WERI-Rb-1 (cell line): ENCODE results near the gene IPO8.
"Not testable (repeated sequence)": the region's sequence is repeated elsewhere in the genome, so short reads cannot be mapped to it uniquely, and the experiment has no call there.

Experiments
- DNase-seq: peaks from one replicate; pipeline ENCODE4 v3.0.0-alpha.2; 2020
- H3K27ac ChIP-seq: fragments of 250-450 bp; sonication (Bioruptor Pico); 2 replicates; pipeline ENCODE4 v1.5.1; 2020; ENCODE audit warnings: mild to moderate bottlenecking, moderate library complexity
- H3K27me3 ChIP-seq: fragments of 250-450 bp; sonication (Bioruptor Pico); 2 replicates; pipeline ENCODE4 v1.5.1; 2021; ENCODE audit warnings: mild to moderate bottlenecking, low read depth, moderate library complexity; ENCODE audit not compliant: insufficient read depth, severe bottlenecking
- H3K36me3 ChIP-seq: fragments of 250-450 bp; sonication (Bioruptor Pico); 2 replicates; pipeline ENCODE4 v1.5.1; 2020; ENCODE audit warnings: mild to moderate bottlenecking, moderate library complexity
- H3K4me3 ChIP-seq: 2 replicates; pipeline ENCODE4 v1.5.1; 2011; ENCODE audit warnings: low read depth, mild to moderate bottlenecking, control low read depth, low read length
- H3K9me3 ChIP-seq: fragments of 250-450 bp; sonication (Bioruptor Pico); 2 replicates; pipeline ENCODE4 v1.5.1; 2021; ENCODE audit warnings: mild to moderate bottlenecking, moderate library complexity; ENCODE audit not compliant: severe bottlenecking
- CTCF ChIP-seq: IDR thresholded peaks from 2 replicates; pipeline ENCODE4 v1.5.1; 2011; ENCODE audit warnings: low read depth, mild to moderate bottlenecking, control low read depth, inconsistent platforms, low read length

Gene IPO8

DNA sequence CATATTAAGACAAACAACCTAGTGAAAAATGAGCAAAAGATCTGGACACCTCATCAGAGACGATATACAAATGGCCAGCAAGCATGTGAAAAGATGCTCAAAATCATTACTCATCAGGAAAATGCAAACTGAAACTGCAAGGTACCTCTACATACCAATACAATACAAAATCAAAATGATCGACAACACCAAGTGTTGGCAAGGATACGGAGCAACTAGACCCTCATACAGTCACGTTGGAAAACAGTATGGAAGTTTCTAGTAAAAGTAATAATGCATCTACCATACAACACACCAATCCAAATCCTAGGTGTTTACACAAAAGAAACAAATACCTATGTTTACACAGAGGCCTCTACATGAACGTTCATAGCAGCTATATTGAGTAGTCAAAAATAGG, 99.9 kb downstream of the IPO8 start:
- H3K4me3 ChIP-seq, result no peak overlapping the region
- no peak for DNase-seq
- no peak for TF ChIP-seq CTCF

DNA sequence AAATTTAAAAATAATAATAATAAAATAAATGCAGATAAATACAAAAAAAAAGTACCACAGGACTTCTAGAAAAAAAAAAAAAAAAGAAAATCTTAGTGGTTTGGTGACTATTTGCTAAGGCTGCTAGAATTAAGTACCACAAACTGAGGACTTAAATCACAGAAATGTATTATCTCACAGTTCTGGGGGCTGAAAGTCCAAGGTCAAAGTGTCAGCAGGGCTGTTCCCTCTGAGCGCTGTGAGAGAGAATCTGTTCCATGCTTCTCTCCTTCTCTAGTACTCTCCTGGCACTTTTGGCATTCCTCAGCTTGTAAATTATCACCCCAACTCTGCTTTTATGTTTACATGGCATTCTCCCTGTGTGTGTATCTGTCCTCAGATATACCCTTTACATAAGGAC, 101.2 kb downstream of the IPO8 start:
- Histone ChIP-seq H3K4me3 (no peak overlapping the region), H3K27me3 (no peaks in the 10 kb centered on the region), H3K36me3 (no peaks in the 10 kb centered on the region), H3K27ac (no peak overlapping the region), H3K9me3 (no peaks in the 10 kb centered on the region)
- no peak for DNase-seq
- no peak for TF ChIP-seq CTCF

More for the DNA sequence above, 99.9 kb downstream of the IPO8 start:
- no peaks in the 10 kb centered on the region for H3K9me3 ChIP-seq
- H3K27ac ChIP-seq, result no peak overlapping the region
- no peaks in the 10 kb centered on the region for H3K36me3 ChIP-seq
- H3K27me3 ChIP-seq, result no peaks in the 10 kb centered on the region

- not testable (repeated sequence) for DNase-seq, H3K4me3 ChIP-seq, H3K36me3 ChIP-seq, H3K27me3 ChIP-seq, H3K9me3 ChIP-seq, H3K27ac ChIP-seq
These were observed 107.1 kb downstream of the IPO8 start for GRCh38 chr12:30588572-30588971.

GRCh38 chr12:30587782-30588181, 107.9 kb downstream of the IPO8 start:
- no peak overlapping the region for H3K4me3 ChIP-seq
- H3K27me3 ChIP-seq, result no peaks in the 10 kb centered on the region
- no peak for DNase-seq
- no peak for TF ChIP-seq CTCF
- no peak overlapping the region for H3K27ac ChIP-seq
- no peaks in the 10 kb centered on the region for H3K36me3 ChIP-seq
- no peaks in the 10 kb centered on the region for H3K9me3 ChIP-seq

DNA sequence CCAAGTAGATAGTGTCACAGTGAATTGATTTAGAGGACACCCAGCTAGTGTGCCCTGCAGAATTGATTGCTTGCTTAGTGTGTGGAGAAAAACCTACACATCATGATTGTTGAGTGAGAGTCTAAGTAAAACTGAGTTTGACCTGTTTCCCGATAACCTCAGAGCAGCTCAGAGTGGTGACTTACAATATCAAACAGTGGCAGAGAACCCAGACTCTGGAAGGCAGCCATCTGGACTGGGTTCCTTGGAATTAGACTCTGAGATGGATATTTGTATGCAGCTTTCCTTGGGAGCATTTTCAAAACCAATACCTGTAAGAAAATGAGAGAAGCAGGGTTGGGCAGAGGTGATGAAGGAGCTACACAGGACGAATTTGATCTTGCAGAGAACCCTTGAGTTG, 109.8 kb downstream of the IPO8 start:
- Histone ChIP-seq H3K27ac (no peak overlapping the region), H3K27me3 (no peaks in the 10 kb centered on the region), H3K9me3 (no peaks in the 10 kb centered on the region), H3K36me3 (no peaks in the 10 kb centered on the region), H3K4me3 (no peak overlapping the region)
- no peak for DNase-seq
- TF ChIP-seq CTCF, result no peak

DNA sequence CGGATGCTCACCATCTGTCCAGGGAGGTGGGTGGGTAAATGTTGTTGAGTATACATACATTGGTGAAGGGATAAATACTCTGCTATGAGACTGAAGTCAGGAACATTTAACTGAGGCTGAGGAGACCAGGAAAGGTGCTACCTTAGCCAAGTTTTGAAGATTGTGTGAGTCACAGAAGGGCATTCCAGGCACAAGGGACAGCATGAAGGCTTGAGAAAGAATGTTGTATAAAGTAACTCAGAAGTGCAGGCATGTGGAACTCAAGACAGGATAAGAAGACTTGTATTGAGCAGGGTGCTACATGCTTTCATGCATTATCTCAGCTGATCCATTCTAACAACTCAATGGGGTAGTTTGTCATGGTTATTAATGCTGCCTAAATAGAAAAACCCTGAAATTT, 112.7 kb downstream of the IPO8 start:
- Histone ChIP-seq H3K27ac (no peak overlapping the region), H3K9me3 (no peaks in the 10 kb centered on the region), H3K4me3 (no peak overlapping the region), H3K36me3 (no peaks in the 10 kb centered on the region), H3K27me3 (no peaks in the 10 kb centered on the region)
- no peak for TF ChIP-seq CTCF
- DNase-seq, result no peak
